Measurements from ENCODE around the gene C3orf38.
A peak's percentile ranks its signal among the peaks of the same experiment; 100 is the strongest.
"Not testable (repeated sequence)": the region's sequence is repeated elsewhere in the genome, so short reads cannot be mapped to it uniquely, and the experiment has no call there.

C3orf38 gene

GRCh38 chr3:88150806-88151205, 1.0 kb downstream of the C3orf38 start:
- Histone ChIP-seq H3K27me3 (no peaks in the 10 kb centered on the region), H3K27ac (peak overlapping the region; percentile 91), H3K9ac (peak overlapping the region; percentile 91)

GRCh38 chr3:88151358-88151757, 1.6 kb downstream of the C3orf38 start:
- H3K27ac ChIP-seq = peak overlapping the region; percentile 91
- H3K4me2 ChIP-seq = peak overlapping the region; percentile 73
- peak overlapping the region; percentile 88 for H3K4me3 ChIP-seq
- H3K9me3 ChIP-seq = peaks cover 9% of the 10 kb centered on the region; the same call in 1 of the 2 replicates
- peaks cover 38% of the 10 kb centered on the region for H4K20me1 ChIP-seq
- H3K27me3 ChIP-seq = no peaks in the 10 kb centered on the region
- peaks cover 34% of the 10 kb centered on the region for H3K4me1 ChIP-seq
- peak overlapping the region; percentile 91 for H3K9ac ChIP-seq
- TF ChIP-seq Cebpa-rat (IDR thresholded peaks at IDR 0.05) = no peak
- peaks cover 35% of the 10 kb centered on the region for H3K36me3 ChIP-seq

More at GRCh38 chr3:88150806-88151205, 1.0 kb downstream of the C3orf38 start:
- Histone ChIP-seq H3K36me3 (peaks cover 29% of the 10 kb centered on the region), H3K4me3 (peak overlapping the region; percentile 88), H4K20me1 (peaks cover 33% of the 10 kb centered on the region), H3K9me3 (peaks cover 4% of the 10 kb centered on the region; the same call in 1 of the 2 replicates), H3K4me1 (peaks cover 34% of the 10 kb centered on the region), H3K4me2 (peak overlapping the region; percentile 73)
- TF ChIP-seq Cebpa-rat (IDR thresholded peaks at IDR 0.05) = no peak

- H3K4me1 ChIP-seq = peaks cover 38% of the 10 kb centered on the region
- H3K9me3 ChIP-seq = peaks cover 13% of the 10 kb centered on the region; the same call in 1 of the 2 replicates
- H3K4me2 ChIP-seq = peak overlapping the region; percentile 73
- H3K9ac ChIP-seq = no peak overlapping the region
- H3K4me3 ChIP-seq = no peak overlapping the region
- H3K36me3 ChIP-seq = peaks cover 49% of the 10 kb centered on the region
- TF ChIP-seq Cebpa-rat (IDR thresholded peaks at IDR 0.05) = no peak
- peaks cover 51% of the 10 kb centered on the region for H4K20me1 ChIP-seq
- H3K27ac ChIP-seq = no peak overlapping the region
- H3K27me3 ChIP-seq = no peaks in the 10 kb centered on the region
Observed at GRCh38 chr3:88152841-88153240, 3.1 kb downstream of the C3orf38 start.

GRCh38 chr3:88166419-88166971, 16.7 kb downstream of the C3orf38 start:
- Histone ChIP-seq H3K4me3 (no peak overlapping the region), H3K9ac (no peak overlapping the region), H3K4me1 (no peaks in the 10 kb centered on the region), H4K20me1 (no peaks in the 10 kb centered on the region), H3K4me2 (no peak overlapping the region), H3K27ac (no peak overlapping the region), H3K9me3 (no peaks in the 10 kb centered on the region), H3K27me3 (no peaks in the 10 kb centered on the region), H3K36me3 (peaks cover 26% of the 10 kb centered on the region)
- TF ChIP-seq Cebpa-rat (IDR thresholded peaks at IDR 0.05) = no peak

GRCh38 chr3:88167173-88167572, 17.4 kb downstream of the C3orf38 start:
- Histone ChIP-seq H3K27me3 (no peaks in the 10 kb centered on the region), H3K4me1 (no peaks in the 10 kb centered on the region), H3K9me3 (no peaks in the 10 kb centered on the region), H4K20me1 (no peaks in the 10 kb centered on the region), H3K36me3 (peaks cover 25% of the 10 kb centered on the region), H3K27ac (no peak overlapping the region), H3K9ac (no peak overlapping the region), H3K4me2 (no peak overlapping the region), H3K4me3 (no peak overlapping the region)
- TF ChIP-seq Cebpa-rat (IDR thresholded peaks at IDR 0.05) = no peak

- H3K27me3 ChIP-seq = no peaks in the 10 kb centered on the region
- H3K9me3 ChIP-seq = no peaks in the 10 kb centered on the region
- H3K27ac ChIP-seq = no peak overlapping the region
- H4K20me1 ChIP-seq = no peaks in the 10 kb centered on the region
- H3K36me3 ChIP-seq = peaks cover 23% of the 10 kb centered on the region
- no peak overlapping the region for H3K4me2 ChIP-seq
- H3K4me3 ChIP-seq = no peak overlapping the region
- TF ChIP-seq Cebpa-rat (IDR thresholded peaks at IDR 0.05) = no peak
- H3K4me1 ChIP-seq = no peaks in the 10 kb centered on the region
- H3K9ac ChIP-seq = no peak overlapping the region
Observed at GRCh38 chr3:88167704-88168103, 17.9 kb downstream of the C3orf38 start.

- no peak overlapping the region for H3K9ac ChIP-seq
- no peaks in the 10 kb centered on the region for H4K20me1 ChIP-seq
- H3K36me3 ChIP-seq = peaks cover 19% of the 10 kb centered on the region
- H3K4me3 ChIP-seq = no peak overlapping the region
- no peaks in the 10 kb centered on the region for H3K9me3 ChIP-seq
- no peaks in the 10 kb centered on the region for H3K27me3 ChIP-seq
- no peaks in the 10 kb centered on the region for H3K4me1 ChIP-seq
- H3K4me2 ChIP-seq = no peak overlapping the region
- no peak for TF ChIP-seq Cebpa-rat (IDR thresholded peaks at IDR 0.05)
- no peak overlapping the region for H3K27ac ChIP-seq
Observed at GRCh38 chr3:88168171-88168570, 18.4 kb downstream of the C3orf38 start.

GRCh38 chr3:88180398-88180999, 30.7 kb downstream of the C3orf38 start:
- Histone ChIP-seq H3K27me3 (no peaks in the 10 kb centered on the region), H3K4me3 (no peak overlapping the region), H3K9ac (no peak overlapping the region), H4K20me1 (no peaks in the 10 kb centered on the region), H3K9me3 (peaks cover 6% of the 10 kb centered on the region; the same call in 1 of the 2 replicates), H3K27ac (no peak overlapping the region), H3K4me2 (no peak overlapping the region), H3K4me1 (peaks cover 9% of the 10 kb centered on the region; the same call in 1 of the 2 replicates), H3K36me3 (no peaks in the 10 kb centered on the region)
- no peak for TF ChIP-seq Cebpa-rat (IDR thresholded peaks at IDR 0.05)

- not testable (repeated sequence) for H3K9ac ChIP-seq, H3K36me3 ChIP-seq, H4K20me1 ChIP-seq, H3K4me3 ChIP-seq, H3K27me3 ChIP-seq, H3K4me1 ChIP-seq, H3K9me3 ChIP-seq, H3K4me2 ChIP-seq, H3K27ac ChIP-seq
Observed at GRCh38 chr3:88182165-88182918, 32.6 kb downstream of the C3orf38 start.

- Histone ChIP-seq H3K9ac (no peak overlapping the region), H3K9me3 (peaks cover 12% of the 10 kb centered on the region), H3K27me3 (no peaks in the 10 kb centered on the region)
Observed at GRCh38 chr3:88188436-88188835, 38.7 kb downstream of the C3orf38 start.

More at GRCh38 chr3:88188436-88188835, 38.7 kb downstream of the C3orf38 start:
- Histone ChIP-seq H3K27ac (no peak overlapping the region), H4K20me1 (no peaks in the 10 kb centered on the region), H3K4me1 (no peaks in the 10 kb centered on the region), H3K36me3 (no peaks in the 10 kb centered on the region), H3K4me3 (no peak overlapping the region), H3K4me2 (no peak overlapping the region)
- TF ChIP-seq Cebpa-rat (IDR thresholded peaks at IDR 0.05) = no peak

All from BLaER1 (cell line).